A673 (cell line): ENCODE measurements around the gene SFXN1. TPM values are rescaled to one million over a fixed set of nuclear protein-coding genes. Genes with fewer than 3 reads are reported as not detected.

Experiments used
- BruUV-seq: library from RNA; stranded (reverse); fragments of 400-500 nt; replicated peaks from 2 replicates; lab custom pipeline; 2021; lab: Mats Ljungman, UMichigan
- CTCF ChIA-PET: fragments of 300-600 bp; sonication (Branson Sonifier 250); formaldehyde crosslinking; loops from one replicate; lab custom pipeline; 2022; ENCODE audit warnings: antibody characterized with exemption; lab: Charles Lee
- POLR2A ChIA-PET: fragments of 300-600 bp; sonication (Branson Sonifier 250); formaldehyde crosslinking; loops from one replicate; lab custom pipeline; 2022; ENCODE audit warnings: antibody characterized with exemption; ENCODE audit not compliant: low non-redundant PET; lab: Charles Lee
- DNase-seq: peaks from one replicate; pipeline ENCODE4 v3.0.0-alpha.2; 2015; ENCODE audit warnings: low spot score
- H3K27ac ChIP-seq: fragments of 200-600 bp; sonication (generic); 2 replicates; pipeline ENCODE4 v1.5.1; 2016; ENCODE audit warnings: mixed run types, low read depth, mild to moderate bottlenecking, mixed read lengths, antibody characterized with exemption, low read length; ENCODE audit not compliant: poor library complexity, severe bottlenecking
- H3K27me3 ChIP-seq: fragments of 200-600 bp; sonication (generic); replicated peaks from 2 replicates; pipeline ENCODE4 v1.6.1; 2017; ENCODE audit warnings: mixed run types, low read depth, mild to moderate bottlenecking, mixed read lengths, antibody characterized with exemption, low read length; ENCODE audit not compliant: insufficient read depth, poor library complexity
- H3K36me3 ChIP-seq: fragments of 200-600 bp; sonication (generic); 2 replicates; pipeline ENCODE4 v1.6.1; 2016; ENCODE audit warnings: mixed run types, mild to moderate bottlenecking, mixed read lengths, antibody characterized with exemption, low read length; ENCODE audit not compliant: insufficient read depth, poor library complexity, severe bottlenecking
- H3K4me1 ChIP-seq: fragments of 200-600 bp; sonication (generic); 2 replicates; pipeline ENCODE4 v1.6.1; 2017; ENCODE audit warnings: mixed run types, mild to moderate bottlenecking, mixed read lengths, antibody characterized with exemption, low read length; ENCODE audit not compliant: insufficient read depth, poor library complexity, severe bottlenecking
- H3K4me3 ChIP-seq: fragments of 200-600 bp; sonication (generic); 2 replicates; pipeline ENCODE4 v1.5.1; 2016; ENCODE audit warnings: low read depth, mixed run types, mild to moderate bottlenecking, mixed read lengths, low read length; ENCODE audit not compliant: poor library complexity, severe bottlenecking
- H3K9me3 ChIP-seq: fragments of 200-600 bp; sonication (generic); 2 replicates; pipeline ENCODE4 v1.6.1; 2016; ENCODE audit warnings: mixed run types, low read depth, mild to moderate bottlenecking, mixed read lengths, antibody characterized with exemption, low read length; ENCODE audit not compliant: poor library complexity, severe bottlenecking
- CTCF ChIP-seq: fragments of 300-800, 200-600 bp; sonication (generic); conservative IDR thresholded peaks from 2 replicates; pipeline ENCODE4 v1.5.1; 2017; ENCODE audit warnings: low read depth, mild to moderate bottlenecking, antibody characterized with exemption, low read length, moderate library complexity, mixed read lengths
- EZH2 ChIP-seq: fragments of 200-600 bp; sonication (generic); IDR thresholded peaks from 2 replicates; pipeline ENCODE4 v1.6.1; 2017; ENCODE audit warnings: borderline replicate concordance, low read depth, mild to moderate bottlenecking, mixed read lengths, antibody characterized with exemption, low read length; ENCODE audit not compliant: poor library complexity, severe bottlenecking
- intact Hi-C: fragments of 100-400 bp; cut with micrococcal nuclease; formaldehyde crosslinking; loops from one replicate; pipeline ENCODE4 v1.10.0; 2022; ENCODE audit not compliant: unreplicated experiment
- total RNA-seq: library from RNA; stranded (reverse); gene quantifications from 2 replicates; pipeline ENCODE4 v1.2.3, GENCODE V29; 2021

The SFXN1 gene
- total RNA-seq, 1 experiment from 2014 or later: 108 TPM

- Histone ChIP-seq H3K4me3 (no peak overlapping the region), H3K9me3 (no peaks in the 10 kb centered on the region), H3K27ac (no peak overlapping the region), H3K4me1 (no peaks in the 10 kb centered on the region), H3K27me3 (peaks cover 46% of the 10 kb centered on the region), H3K36me3 (no peaks in the 10 kb centered on the region)
- DNase-seq: no peak
- TF ChIP-seq CTCF (peak; percentile 28; the same call in 1 of the 2 replicates), EZH2 (no peak)
- intact Hi-C loops: no loop called here
- ChIA-PET POLR2A (no interaction called here), CTCF (interaction anchor here (1.5 kb wide), 1 partner anchor 34 kb away, joined by 3 read pairs; no protein-coding TSS in a partner anchor)
- BruUV-seq: no TSS peak
These were observed 89.6 kb downstream of the SFXN1 start for GRCh38 chr5:175567954-175568353.

GRCh38 chr5:175569701-175570100 is 91.3 kb downstream of the SFXN1 start:
- no peak for TF ChIP-seq EZH2
- no peak for TF ChIP-seq CTCF
- no peaks in the 10 kb centered on the region for H3K4me1 ChIP-seq
- POLR2A ChIA-PET: no interaction called here
- H3K9me3 ChIP-seq: no peaks in the 10 kb centered on the region
- BruUV-seq: no TSS peak
- intact Hi-C loops: no loop called here
- DNase-seq: no peak
- H3K36me3 ChIP-seq: no peaks in the 10 kb centered on the region
- peaks cover 58% of the 10 kb centered on the region for H3K27me3 ChIP-seq
- H3K4me3 ChIP-seq: no peak overlapping the region
- CTCF ChIA-PET: no interaction called here
- no peak overlapping the region for H3K27ac ChIP-seq

- Histone ChIP-seq H3K27ac (no peak overlapping the region), H3K4me1 (no peaks in the 10 kb centered on the region), H3K4me3 (no peak overlapping the region), H3K27me3 (peaks cover 65% of the 10 kb centered on the region), H3K36me3 (no peaks in the 10 kb centered on the region), H3K9me3 (no peaks in the 10 kb centered on the region)
- intact Hi-C loops: no loop called here
- TF ChIP-seq EZH2 (no peak), CTCF (no peak)
- DNase-seq: no peak
- POLR2A ChIA-PET: no interaction called here
- BruUV-seq: no TSS peak
- CTCF ChIA-PET: no interaction called here
These were observed 94.5 kb downstream of the SFXN1 start for GRCh38 chr5:175572886-175573285.
